Stimulated activated CD4-positive, alpha-beta T cell treated with anti-CD3 and anti-CD28 coated beads, Interleukin-4, amount 100 ng/mL, for 24 hours (primary cell): Measurements from ENCODE around the gene GLG1.
"Not testable (repeated sequence)": the region's sequence is repeated elsewhere in the genome, so short reads cannot be mapped to it uniquely, and the experiment has no call there.

Experiments used
- DNase-seq: peaks from one replicate; pipeline ENCODE4 v3.0.0-alpha.2; 2020

The GLG1 gene

DNA sequence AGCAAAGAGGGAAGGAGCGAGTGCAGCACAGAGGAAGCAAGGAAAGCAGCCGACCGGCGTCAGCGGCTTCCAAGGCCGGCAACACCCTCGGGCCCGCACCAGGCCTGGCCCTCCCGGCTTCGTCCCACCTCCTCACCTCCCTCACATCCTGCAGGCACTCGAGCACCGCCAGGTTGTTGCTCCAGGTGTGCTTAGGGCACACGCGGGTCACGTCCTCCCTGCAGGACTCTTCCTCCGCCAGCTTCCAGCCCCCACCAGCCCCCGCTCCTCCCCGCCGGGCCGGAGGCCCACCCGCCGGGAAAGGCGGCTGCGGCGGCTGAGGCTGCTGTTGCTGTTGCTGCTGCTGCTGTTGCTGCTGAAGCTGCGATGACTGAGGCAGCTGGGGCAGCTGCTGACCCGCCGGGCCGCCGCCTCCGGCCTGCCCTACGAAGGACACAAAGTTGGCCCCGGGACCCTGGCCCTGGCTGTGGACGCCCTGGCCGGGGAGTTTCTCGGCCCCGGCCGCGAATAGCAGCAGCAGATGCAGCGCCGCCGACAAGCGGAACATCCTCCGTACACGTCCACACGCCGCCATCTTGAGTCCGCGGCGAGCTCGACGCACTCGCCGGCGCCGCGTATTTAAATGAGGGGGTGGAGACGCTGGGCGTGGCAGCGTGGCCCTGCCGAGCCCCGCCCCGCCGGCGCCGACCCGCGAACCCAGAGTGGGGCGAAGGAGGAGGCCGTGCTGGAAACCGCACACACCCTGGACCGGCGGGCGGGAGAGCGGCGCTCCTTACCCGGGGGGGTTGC is at the start of gene GLG1:
Gene GLG1 (minus strand): TSS at position 594 of the 789 bp plus-strand sequence. CDS start 20 bp downstream, at position 574.
- DNase-seq = peak; percentile 92

- DNase-seq = no peak
Measured at GRCh38 chr16:74654536-74655050, 47.7 kb upstream of the GLG1 start.

GRCh38 chr16:74652883-74653282 is 46.0 kb upstream of the GLG1 start:
- not testable (repeated sequence) for DNase-seq

- DNase-seq = no peak
Measured at GRCh38 chr16:74652249-74652648, 45.3 kb upstream of the GLG1 start.

DNA sequence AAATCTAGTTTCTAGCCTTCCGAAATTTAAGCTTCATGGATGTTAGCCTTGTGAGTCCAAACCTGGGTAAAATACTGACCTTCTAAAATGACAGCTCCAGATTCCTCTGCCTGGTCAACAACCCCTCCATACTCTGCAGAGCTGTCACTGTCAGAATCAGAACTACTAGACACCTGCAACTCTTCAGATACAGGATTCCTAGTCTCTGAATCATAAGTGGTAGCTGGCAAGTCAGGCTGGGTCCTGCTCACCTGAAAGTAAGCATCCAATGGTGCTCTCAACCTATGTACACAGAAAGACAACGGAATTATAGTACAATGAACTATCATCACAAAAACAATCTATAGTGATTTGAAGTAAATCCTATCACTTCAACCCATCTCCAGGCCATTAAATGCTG is 44.9 kb upstream of the GLG1 start:
- DNase-seq = no peak

DNA sequence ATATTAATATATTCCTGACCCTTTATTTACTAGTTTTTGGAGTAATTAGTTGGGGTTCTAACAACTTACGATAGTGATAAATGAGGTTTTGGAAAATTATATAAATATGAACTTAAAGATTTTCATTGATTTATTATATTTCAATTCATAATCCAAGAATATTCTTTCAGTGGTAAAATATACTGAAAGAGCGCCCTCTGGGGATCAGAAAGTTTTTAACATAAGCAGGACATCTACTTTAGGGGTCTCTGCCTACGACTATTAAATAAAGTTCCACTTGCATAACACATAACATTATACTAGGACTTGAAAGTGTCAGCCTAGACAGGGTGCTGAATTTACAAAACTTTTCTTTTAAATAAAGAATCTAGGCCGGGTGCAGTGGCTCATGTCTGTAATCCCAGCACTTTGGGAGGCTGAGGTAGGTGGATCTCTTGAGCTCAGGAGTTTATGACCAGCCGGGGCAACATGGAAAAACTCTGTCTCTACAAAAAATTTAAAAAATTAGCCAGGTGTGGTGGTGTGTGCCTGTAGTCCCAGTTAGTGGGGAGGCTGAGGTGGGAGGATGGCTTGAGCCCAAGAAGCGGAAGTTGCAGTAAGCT is 44.2 kb upstream of the GLG1 start:
- no peak for DNase-seq

DNA sequence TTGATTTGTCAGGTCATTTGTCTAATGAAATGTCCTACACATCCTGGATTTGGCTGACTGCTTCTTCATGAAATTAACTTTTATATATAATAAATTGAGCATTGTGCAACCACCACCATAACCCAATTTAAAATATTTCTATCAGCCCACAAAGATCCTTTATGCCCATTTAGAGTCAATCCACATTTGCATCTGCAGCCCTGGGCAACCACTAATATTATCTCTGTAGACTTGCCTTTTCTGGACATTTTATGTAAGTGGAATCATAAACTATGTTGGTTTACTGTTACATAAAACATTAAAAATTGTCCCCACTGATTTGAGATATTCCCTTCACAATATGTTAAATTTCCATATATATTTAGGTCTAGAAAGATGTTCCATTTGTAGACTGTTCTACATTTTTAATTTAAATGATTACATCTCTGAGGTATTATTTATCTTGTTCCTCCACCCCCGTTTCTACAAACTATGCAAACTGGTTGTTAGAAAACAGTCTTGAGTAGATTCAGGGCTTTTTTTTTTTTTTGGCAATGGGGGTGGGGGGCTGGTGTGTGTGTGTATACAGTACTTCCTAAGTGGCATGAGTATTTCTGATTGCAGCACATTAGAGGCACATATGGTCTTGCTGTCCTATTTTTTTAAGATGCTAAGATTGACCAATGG is 43.1 kb upstream of the GLG1 start:
- no peak for DNase-seq

DNA sequence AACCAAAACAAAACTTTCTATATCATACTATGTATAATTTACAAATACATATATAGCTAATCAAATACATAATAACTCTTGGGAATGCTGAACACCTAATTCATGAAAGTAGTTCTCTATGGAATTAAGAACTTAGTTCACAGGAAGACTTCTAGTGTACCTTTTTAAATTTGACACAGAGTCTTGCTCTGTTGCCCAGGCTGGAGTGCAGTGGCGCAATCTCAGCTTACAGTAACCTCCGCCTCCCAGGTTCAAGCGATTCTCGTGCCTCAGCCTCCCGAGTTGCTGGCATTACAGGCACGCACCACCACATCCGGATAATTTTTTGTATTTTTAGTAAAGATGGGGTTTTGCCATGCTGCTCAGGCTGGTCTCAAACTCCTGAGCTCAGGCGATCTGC is 35.1 kb upstream of the GLG1 start:
- DNase-seq = no peak

DNA sequence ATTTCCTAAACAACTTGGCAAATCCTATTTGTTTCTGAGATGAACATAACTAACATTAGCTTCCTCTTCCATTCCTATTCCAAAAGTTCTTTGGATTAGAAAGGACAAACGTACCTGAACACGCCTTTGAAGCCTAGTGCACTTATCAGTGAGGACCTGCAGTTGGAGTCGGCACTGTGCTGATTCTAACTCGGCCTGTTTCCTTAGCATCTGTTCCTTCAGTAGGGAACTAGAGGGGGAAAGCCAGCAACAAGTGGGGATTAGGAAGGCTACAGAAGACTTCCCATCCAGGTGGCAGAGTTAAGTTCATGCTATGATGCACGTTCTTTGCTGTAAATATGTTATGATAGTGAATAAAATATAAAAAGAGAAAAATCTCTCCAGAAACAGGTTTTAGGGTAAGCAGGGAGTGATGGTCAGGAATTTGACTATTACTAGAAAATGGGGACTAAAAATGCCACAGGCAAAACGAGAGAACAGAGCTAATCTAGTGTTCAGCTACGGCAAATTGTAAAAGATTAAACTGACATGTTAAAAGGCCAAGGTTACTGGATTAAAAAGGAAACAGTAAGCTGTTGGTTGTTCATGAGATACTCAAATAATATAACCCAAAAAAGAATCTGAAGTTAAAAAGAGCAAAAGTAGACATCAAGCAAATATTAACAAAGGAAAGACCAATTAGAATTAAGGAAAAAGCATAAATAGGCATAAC is 31.0 kb upstream of the GLG1 start:
- DNase-seq = no peak

- DNase-seq = no peak
Measured at GRCh38 chr16:74635303-74635702, 28.4 kb upstream of the GLG1 start.

DNA sequence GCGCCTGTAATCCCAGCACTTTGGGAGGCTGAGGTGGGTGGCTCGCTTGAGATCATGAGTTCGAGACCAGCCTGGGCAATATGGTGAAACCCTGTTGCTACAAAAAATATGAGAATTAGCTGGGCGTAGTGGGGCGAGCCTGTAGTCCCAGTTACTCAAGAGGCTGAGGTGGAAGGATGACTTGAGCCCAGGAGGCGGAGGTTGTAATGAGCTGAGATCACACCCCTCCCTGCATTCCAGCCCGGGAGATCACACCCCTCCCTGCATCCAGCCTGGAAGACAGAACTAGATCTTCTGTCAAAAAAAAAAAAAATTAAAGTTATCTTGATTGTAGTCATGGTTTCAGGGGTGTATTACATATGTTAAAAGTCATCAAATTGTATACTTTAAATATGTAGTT is 26.8 kb upstream of the GLG1 start:
- DNase-seq = no peak

GRCh38 chr16:74627506-74628220 is 20.7 kb upstream of the GLG1 start:
- DNase-seq = no peak

- DNase-seq = no peak
Measured at GRCh38 chr16:74626741-74627416, 20.0 kb upstream of the GLG1 start.

GRCh38 chr16:74625500-74626350 is 18.8 kb upstream of the GLG1 start:
- DNase-seq = peak; percentile 19

- DNase-seq = no peak
Measured at GRCh38 chr16:74623839-74624235, 16.9 kb upstream of the GLG1 start.

DNA sequence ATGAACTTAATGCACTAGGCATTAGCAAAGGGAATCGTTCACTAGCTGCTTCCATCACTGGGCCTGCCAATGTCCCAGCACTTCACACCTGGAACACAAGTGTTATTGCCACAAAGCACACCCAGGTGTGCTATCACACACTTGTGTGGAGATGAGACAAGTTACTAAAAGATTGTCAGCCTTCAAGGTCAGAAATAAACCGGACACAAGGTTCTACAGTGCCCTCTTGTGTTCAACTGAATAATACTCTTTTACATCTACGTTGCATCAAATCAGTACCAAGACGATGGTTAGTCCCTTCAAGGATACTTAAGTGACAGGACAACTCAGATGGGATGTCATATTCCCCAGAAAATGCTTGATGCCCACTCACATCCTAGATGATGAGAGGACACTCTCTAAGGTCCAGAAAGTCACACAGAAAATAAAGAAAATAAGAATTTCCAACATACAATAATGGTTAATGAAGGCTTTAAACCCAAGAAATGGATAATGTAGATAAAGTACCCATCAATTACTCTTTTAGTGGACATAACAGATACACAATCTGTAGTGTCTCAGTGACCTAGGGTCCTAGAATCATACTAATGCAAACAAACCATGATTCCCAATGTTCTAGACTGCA is 16.4 kb upstream of the GLG1 start:
- DNase-seq = no peak

DNA sequence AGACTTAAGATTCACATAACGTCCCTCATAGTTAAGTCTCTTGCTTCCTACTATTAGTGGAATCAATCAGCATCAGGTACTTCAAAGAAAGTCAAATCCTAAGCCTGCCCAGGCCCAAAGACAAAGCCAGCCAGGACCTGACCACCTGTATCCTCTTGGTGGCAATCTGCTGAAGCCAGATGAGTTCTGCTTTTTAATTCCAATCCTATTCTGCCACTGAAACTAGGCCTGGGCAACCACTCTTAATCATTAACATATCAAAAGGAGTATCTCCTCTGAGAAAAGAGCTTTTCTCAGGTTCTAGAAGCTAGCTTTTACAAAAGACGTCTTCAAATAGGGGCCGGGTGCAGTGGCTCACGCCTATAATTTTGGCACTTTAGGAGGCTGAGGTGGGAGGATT is 15.1 kb upstream of the GLG1 start:
- DNase-seq = no peak

GRCh38 chr16:74617206-74617788 is 10.4 kb upstream of the GLG1 start:
- no peak for DNase-seq

GRCh38 chr16:74611721-74612120 is 4.8 kb upstream of the GLG1 start:
- no peak for DNase-seq

- peak; percentile 32 for DNase-seq
Measured at GRCh38 chr16:74608944-74609343, 2.0 kb upstream of the GLG1 start.
